IgD-negative memory B cell (primary cell): Measurements from ENCODE around the gene SLITRK5. TPM values are rescaled to one million over a fixed set of nuclear protein-coding genes. Genes with fewer than 3 reads are reported as not detected.
A peak's percentile ranks its signal among the peaks of the same experiment; 100 is the strongest.

Experiments
- H3K27ac Mint-ChIP-seq, 3 donors: one replicate each; pipeline ENCODE4 v1.8.0; 2020 to 2022; ENCODE audit warnings: mild to moderate bottlenecking in 3 of 3, mixed read lengths in 3 of 3, moderate library complexity in 1 of 3
- H3K27me3 Mint-ChIP-seq: one replicate; pipeline ENCODE4 v1.8.0; 2021; ENCODE audit warnings: mixed read lengths
- H3K36me3 Mint-ChIP-seq: one replicate; pipeline ENCODE4 v1.8.0; 2020; ENCODE audit warnings: mild to moderate bottlenecking, mixed read lengths
- H3K4me1 Mint-ChIP-seq, 3 donors: one replicate each; pipeline ENCODE4 v1.8.0; 2020 to 2022; ENCODE audit warnings: mixed read lengths in 3 of 3, mild to moderate bottlenecking in 1 of 3
- H3K4me3 Mint-ChIP-seq, 4 donors: one replicate each; pipeline ENCODE4 v1.8.0; 2020 to 2022; ENCODE audit warnings: mild to moderate bottlenecking in 4 of 4, mixed read lengths in 4 of 4, moderate library complexity in 3 of 4
- H3K9me3 Mint-ChIP-seq, 3 donors: one replicate each; pipeline ENCODE4 v1.8.0; 2020 to 2021; ENCODE audit warnings: mixed read lengths in 3 of 3, mild to moderate bottlenecking in 1 of 3
- polyA plus RNA-seq: library from polyadenylated mRNA; unstranded; fragments of 300-500 nt; fragmentation: Illumina TruSeq; gene quantifications from one replicate; pipeline ENCODE4 v1.2.3, GENCODE V29; 2021

The SLITRK5 gene, protein sequence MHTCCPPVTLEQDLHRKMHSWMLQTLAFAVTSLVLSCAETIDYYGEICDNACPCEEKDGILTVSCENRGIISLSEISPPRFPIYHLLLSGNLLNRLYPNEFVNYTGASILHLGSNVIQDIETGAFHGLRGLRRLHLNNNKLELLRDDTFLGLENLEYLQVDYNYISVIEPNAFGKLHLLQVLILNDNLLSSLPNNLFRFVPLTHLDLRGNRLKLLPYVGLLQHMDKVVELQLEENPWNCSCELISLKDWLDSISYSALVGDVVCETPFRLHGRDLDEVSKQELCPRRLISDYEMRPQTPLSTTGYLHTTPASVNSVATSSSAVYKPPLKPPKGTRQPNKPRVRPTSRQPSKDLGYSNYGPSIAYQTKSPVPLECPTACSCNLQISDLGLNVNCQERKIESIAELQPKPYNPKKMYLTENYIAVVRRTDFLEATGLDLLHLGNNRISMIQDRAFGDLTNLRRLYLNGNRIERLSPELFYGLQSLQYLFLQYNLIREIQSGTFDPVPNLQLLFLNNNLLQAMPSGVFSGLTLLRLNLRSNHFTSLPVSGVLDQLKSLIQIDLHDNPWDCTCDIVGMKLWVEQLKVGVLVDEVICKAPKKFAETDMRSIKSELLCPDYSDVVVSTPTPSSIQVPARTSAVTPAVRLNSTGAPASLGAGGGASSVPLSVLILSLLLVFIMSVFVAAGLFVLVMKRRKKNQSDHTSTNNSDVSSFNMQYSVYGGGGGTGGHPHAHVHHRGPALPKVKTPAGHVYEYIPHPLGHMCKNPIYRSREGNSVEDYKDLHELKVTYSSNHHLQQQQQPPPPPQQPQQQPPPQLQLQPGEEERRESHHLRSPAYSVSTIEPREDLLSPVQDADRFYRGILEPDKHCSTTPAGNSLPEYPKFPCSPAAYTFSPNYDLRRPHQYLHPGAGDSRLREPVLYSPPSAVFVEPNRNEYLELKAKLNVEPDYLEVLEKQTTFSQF
- polyA plus RNA-seq = not detected

DNA sequence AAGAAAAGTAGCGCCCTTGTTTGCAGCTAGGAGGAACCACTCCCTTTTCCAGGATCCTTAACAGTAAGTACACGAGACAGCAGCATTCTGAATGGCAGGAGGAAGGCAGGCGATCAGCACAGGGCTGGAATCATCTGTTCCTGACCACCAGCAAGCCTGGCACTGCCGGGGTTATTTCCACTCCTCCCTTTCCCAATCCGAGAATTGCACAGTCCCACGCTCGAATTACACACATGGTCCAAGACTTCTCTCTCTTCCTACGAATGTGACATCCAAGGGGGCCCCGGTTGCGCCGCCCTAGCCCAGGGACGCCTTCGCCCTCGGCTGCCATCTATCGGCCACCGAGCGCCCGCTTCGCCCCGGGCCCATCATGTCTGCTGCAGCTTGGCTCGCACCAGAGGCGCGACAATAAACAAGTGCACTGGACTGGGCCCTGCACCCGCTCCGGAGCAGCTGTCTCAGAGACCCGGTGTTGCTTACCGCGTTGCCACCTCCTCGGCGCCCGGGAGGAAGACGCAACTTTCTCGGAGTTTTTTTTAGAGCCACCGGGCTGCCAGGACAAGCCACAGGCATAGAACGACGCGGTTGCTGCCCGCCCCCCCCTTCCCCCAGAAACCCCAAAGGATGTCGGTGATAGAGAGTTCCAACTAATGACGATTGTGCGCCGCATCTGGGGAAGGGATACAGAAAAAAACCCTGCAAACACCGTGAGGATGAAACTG is at the start of gene SLITRK5:
Gene SLITRK5 (plus strand): TSS at position 341 of the 722 bp plus-strand sequence. CDS start 4,018 bp downstream, outside the sequence.
- Mint-ChIP-seq H3K4me1 (peaks cover 4 to 11% (median 4%) of the 10 kb centered on the region in 3 donors), H3K36me3 (peaks cover 1% of the 10 kb centered on the region), H3K4me3 (peak within 1 kb of the TSS in 2 of 4 donors; percentile 75 to 82), H3K27me3 (peaks cover 26% of the 10 kb centered on the region), H3K27ac (no peak within 1 kb of the TSS), H3K9me3 (peaks cover 0 to 5% (median 5%) of the 10 kb centered on the region in 3 donors)

DNA sequence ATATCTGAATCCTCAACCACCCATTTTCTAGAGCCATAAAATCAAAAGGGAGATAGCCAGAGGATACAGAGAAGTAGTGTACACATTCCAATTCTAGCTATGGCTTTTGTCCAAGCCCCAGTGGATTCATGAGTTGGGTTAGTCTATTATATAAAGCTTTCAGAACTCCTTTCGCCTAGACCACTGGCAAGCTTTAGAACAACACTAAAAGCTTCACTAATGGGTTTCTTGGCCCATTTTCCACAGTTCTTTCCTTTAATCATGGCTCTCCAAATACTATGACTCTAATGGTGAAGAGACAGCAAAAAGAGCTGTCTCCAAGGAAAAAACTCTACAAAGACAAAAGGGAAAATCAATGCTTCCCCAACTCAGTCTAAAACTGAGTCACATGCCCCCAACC is 48.2 kb upstream of the SLITRK5 start:
- Mint-ChIP-seq H3K4me1 (no peaks in the 10 kb centered on the region), H3K9me3 (peaks cover 0 to 10% (median 2%) of the 10 kb centered on the region in 3 donors), H3K36me3 (no peaks in the 10 kb centered on the region), H3K27ac (no peak overlapping the region), H3K4me3 (no peak overlapping the region), H3K27me3 (no peaks in the 10 kb centered on the region)

DNA sequence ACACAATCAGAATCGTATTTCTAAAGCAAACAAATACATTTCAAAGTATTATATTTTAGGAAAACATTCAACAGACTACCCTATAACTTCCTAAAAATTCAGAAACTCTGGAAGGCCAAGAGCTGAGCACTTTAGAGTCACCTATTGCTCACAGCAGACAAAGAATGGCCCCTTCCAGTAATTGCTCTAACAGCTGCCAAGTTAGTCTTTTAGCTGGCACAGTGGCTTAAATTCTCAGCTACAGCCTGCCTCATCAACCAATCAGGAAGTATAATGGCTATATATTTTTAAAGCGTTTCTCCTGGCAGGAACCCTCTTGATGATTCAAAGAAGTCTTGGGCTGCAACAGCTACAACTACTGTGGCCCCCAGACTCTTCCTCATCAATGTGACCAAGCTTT is 14.9 kb upstream of the SLITRK5 start:
- no peaks in the 10 kb centered on the region for H3K27me3 Mint-ChIP-seq
- no peaks in the 10 kb centered on the region for H3K4me1 Mint-ChIP-seq
- no peaks in the 10 kb centered on the region for H3K36me3 Mint-ChIP-seq
- H3K4me3 Mint-ChIP-seq = no peak overlapping the region
- H3K27ac Mint-ChIP-seq = no peak overlapping the region
- H3K9me3 Mint-ChIP-seq = peaks cover 1 to 4% (median 2%) of the 10 kb centered on the region in 3 donors

DNA sequence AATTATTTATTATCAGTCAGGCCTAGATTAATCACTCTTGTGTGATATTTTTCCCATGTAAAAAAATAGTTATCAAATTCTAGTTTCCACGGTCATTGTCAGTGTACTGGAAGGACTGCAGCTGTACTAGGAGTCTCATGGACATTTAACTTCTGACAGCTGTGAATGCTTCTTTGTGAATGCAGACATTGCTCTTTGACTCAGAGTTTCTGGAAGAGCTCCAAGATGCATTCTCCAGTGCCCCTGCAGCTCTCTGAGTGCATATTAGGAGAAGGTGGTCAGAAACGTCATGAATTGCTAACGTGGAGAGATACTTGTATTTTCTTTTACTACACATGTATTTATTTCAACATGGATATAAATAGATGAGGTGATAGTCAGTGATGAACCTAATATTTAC is 9.7 kb upstream of the SLITRK5 start:
- Mint-ChIP-seq H3K4me1 (no peaks in the 10 kb centered on the region), H3K27ac (no peak overlapping the region), H3K36me3 (no peaks in the 10 kb centered on the region), H3K9me3 (peaks cover 0 to 2% (median 1%) of the 10 kb centered on the region in 3 donors), H3K4me3 (no peak overlapping the region), H3K27me3 (no peaks in the 10 kb centered on the region)

DNA sequence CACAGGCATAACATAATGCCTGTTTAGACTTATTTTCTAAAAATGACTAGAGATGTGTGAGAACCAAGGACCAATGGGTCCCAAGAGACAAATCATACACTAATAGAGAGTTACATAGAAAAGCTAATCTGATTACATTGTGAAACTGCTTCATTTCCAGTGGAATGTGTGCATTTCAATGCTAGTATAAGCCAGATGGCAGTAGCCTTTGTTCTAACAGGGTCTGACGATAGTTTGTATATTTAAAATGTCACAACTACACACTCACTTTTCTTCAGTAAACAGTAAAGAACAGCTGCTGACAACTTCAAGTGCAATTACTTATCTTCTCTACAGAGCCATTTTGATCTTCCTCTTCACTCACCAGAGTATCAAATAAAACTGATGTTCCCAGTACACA is 4.3 kb upstream of the SLITRK5 start:
- no peaks in the 10 kb centered on the region for H3K9me3 Mint-ChIP-seq
- H3K4me1 Mint-ChIP-seq = peaks cover 2 to 6% (median 4%) of the 10 kb centered on the region in 3 donors
- H3K27ac Mint-ChIP-seq = no peak overlapping the region
- H3K27me3 Mint-ChIP-seq = peaks cover 9% of the 10 kb centered on the region
- H3K4me3 Mint-ChIP-seq = no peak overlapping the region
- no peaks in the 10 kb centered on the region for H3K36me3 Mint-ChIP-seq

DNA sequence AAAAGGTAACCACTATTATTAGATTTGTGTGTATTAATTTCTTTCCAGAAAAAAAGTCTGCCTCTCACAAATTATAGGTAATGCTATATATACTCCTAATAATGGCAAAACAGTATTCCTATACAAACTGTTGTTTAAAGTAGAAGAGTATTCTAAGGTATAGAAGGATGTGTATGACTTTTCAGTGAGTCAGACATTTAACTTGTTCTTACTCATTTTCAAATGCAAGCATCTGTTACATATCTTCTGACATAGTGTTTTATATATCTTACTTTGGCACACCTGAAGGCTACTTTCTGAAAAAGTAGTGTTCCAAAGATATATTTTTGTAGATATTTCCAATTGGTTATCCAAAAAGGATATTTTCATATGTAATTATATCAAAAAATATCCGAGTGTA is 3.5 kb upstream of the SLITRK5 start:
- Mint-ChIP-seq H3K4me1 (peaks cover 4 to 7% (median 4%) of the 10 kb centered on the region in 3 donors), H3K36me3 (no peaks in the 10 kb centered on the region), H3K27ac (no peak overlapping the region), H3K27me3 (peaks cover 11% of the 10 kb centered on the region), H3K9me3 (no peaks in the 10 kb centered on the region), H3K4me3 (no peak overlapping the region)

DNA sequence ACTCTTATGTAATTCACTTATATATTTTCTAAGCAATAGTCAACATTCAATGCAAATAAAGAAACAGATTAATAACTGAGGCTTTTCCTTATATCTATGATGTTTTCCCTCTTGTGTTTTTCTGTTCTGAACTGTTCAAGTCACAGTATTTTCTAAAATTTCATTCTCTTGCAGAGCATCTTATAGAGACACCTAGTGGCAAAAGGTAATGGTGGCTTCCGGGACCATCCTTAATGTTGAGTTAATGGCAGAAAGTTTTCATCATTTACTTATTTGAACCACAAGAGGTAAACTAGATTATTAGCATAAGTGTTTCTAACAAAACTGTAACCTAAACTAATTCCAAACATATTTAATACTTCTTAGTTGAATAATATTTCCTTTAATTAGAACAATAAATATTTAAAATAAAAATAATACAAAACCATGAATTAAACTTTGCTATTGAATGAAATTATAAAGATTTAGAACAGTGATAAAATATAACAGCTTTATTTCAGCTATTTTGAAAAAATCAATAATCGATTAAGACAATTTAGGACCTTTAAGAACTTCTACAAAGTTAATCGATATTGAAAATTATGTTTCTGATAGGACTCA is 1.7 kb upstream of the SLITRK5 start:
- H3K36me3 Mint-ChIP-seq = peaks cover 1% of the 10 kb centered on the region
- peaks cover 4 to 11% (median 4%) of the 10 kb centered on the region in 3 donors for H3K4me1 Mint-ChIP-seq
- H3K4me3 Mint-ChIP-seq = no peak overlapping the region
- H3K27ac Mint-ChIP-seq = no peak overlapping the region
- peaks cover 23% of the 10 kb centered on the region for H3K27me3 Mint-ChIP-seq
- peaks cover 0 to 5% (median 5%) of the 10 kb centered on the region in 3 donors for H3K9me3 Mint-ChIP-seq

DNA sequence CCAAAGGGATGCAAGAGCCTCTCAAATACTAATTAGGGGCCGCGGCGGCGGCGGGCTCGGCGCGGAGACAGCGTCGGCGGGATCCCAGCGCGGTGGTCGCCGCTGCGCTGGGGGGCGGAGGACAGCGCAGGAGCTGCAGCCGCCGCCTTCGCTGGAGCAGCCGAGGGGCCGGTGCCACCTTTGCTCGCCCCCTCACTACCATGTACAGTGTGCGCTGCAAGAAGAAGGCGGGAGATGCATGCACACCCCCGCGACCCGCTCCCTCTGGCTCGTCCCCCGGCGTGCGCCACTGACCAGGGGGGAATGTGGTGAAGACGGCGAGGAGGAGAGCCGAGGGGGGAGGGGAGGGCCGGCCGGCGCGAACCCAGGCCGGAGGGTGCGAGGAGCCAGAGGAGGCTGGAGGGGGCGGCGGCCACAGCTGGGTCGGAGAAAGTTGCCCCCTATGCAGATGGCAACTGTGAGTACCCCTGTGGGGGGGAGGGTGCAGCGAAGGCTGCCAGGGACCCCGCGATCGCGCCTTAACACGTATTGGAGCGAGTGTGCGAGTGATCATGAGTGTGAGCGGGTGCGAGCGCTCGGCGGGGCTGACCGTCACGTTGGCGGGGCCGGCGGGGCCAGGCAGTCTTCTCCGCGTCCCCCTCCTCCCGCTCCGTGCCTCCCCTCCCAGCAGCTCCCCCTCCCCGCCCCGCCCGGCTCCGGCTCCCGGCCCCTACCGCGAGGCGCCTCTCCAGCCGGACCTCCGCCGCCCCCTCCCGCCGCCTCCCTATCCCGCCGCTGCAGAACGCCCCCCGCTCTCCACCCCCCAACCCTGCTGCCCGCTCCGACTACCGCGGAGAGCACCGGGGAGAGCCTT is 808 bp downstream of the SLITRK5 start:
- peaks cover 4 to 11% (median 4%) of the 10 kb centered on the region in 3 donors for H3K4me1 Mint-ChIP-seq
- peak overlapping the region in 2 of 4 donors; percentile 75 to 82 for H3K4me3 Mint-ChIP-seq
- peaks cover 34% of the 10 kb centered on the region for H3K27me3 Mint-ChIP-seq
- H3K27ac Mint-ChIP-seq = no peak overlapping the region
- peaks cover 0 to 5% (median 5%) of the 10 kb centered on the region in 3 donors for H3K9me3 Mint-ChIP-seq
- peaks cover 3% of the 10 kb centered on the region for H3K36me3 Mint-ChIP-seq

DNA sequence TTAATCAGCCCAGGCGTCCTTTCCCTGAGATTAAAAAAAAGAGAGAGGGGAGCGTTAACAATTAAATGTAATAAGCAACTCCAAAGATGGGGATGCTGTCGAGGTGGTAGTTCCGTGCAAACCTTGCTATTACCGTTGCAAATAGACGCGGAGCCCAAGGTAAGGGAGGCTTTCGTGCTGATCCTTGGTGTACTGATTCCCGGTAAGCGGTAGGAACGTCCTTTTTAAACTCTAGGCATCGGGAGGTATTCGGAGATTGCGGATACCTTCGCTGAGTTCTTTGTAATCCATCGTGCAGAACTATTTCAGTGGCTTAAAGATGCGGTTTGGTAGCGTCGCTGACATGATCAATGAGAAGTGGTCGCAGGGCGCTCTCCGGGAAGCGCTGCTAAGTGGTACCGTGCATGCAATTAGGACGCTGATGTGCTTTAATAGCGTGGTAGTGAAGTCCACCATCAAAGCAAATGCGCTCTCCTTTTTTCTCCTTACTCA is 3.1 kb downstream of the SLITRK5 start:
- H3K27ac Mint-ChIP-seq = no peak overlapping the region
- H3K4me3 Mint-ChIP-seq = peak overlapping the region in 1 of 4 donors; percentile 13
- peaks cover 2 to 5% (median 5%) of the 10 kb centered on the region in 3 donors for H3K9me3 Mint-ChIP-seq
- H3K27me3 Mint-ChIP-seq = peaks cover 43% of the 10 kb centered on the region
- peaks cover 4 to 17% (median 4%) of the 10 kb centered on the region in 3 donors for H3K4me1 Mint-ChIP-seq
- peaks cover 5% of the 10 kb centered on the region for H3K36me3 Mint-ChIP-seq

DNA sequence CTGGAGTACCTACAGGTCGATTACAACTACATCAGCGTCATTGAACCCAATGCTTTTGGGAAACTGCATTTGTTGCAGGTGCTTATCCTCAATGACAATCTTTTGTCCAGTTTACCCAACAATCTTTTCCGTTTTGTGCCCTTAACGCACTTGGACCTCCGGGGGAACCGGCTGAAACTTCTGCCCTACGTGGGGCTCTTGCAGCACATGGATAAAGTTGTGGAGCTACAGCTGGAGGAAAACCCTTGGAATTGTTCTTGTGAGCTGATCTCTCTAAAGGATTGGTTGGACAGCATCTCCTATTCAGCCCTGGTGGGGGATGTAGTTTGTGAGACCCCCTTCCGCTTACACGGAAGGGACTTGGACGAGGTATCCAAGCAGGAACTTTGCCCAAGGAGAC is 4.7 kb downstream of the SLITRK5 start:
- peaks cover 5% of the 10 kb centered on the region for H3K36me3 Mint-ChIP-seq
- peaks cover 39% of the 10 kb centered on the region for H3K27me3 Mint-ChIP-seq
- no peak overlapping the region for H3K27ac Mint-ChIP-seq
- H3K4me1 Mint-ChIP-seq = peaks cover 1 to 15% (median 4%) of the 10 kb centered on the region in 3 donors
- peaks cover 4 to 10% (median 5%) of the 10 kb centered on the region in 3 donors for H3K9me3 Mint-ChIP-seq
- no peak overlapping the region for H3K4me3 Mint-ChIP-seq

DNA sequence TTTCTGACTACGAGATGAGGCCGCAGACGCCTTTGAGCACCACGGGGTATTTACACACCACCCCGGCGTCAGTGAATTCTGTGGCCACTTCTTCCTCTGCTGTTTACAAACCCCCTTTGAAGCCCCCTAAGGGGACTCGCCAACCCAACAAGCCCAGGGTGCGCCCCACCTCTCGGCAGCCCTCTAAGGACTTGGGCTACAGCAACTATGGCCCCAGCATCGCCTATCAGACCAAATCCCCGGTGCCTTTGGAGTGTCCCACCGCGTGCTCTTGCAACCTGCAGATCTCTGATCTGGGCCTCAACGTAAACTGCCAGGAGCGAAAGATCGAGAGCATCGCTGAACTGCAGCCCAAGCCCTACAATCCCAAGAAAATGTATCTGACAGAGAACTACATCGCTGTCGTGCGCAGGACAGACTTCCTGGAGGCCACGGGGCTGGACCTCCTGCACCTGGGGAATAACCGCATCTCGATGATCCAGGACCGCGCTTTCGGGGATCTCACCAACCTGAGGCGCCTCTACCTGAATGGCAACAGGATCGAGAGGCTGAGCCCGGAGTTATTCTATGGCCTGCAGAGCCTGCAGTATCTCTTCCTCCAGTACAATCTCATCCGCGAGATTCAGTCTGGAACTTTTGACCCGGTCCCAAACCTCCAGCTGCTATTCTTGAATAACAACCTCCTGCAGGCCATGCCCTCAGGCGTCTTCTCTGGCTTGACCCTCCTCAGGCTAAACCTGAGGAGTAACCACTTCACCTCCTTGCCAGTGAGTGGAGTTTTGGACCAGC is 5.3 kb downstream of the SLITRK5 start:
- H3K4me1 Mint-ChIP-seq = peaks cover 0 to 12% (median 4%) of the 10 kb centered on the region in 3 donors
- H3K4me3 Mint-ChIP-seq = no peak overlapping the region
- H3K27ac Mint-ChIP-seq = no peak overlapping the region
- peaks cover 36% of the 10 kb centered on the region for H3K27me3 Mint-ChIP-seq
- peaks cover 4 to 10% (median 5%) of the 10 kb centered on the region in 3 donors for H3K9me3 Mint-ChIP-seq
- peaks cover 5% of the 10 kb centered on the region for H3K36me3 Mint-ChIP-seq

DNA sequence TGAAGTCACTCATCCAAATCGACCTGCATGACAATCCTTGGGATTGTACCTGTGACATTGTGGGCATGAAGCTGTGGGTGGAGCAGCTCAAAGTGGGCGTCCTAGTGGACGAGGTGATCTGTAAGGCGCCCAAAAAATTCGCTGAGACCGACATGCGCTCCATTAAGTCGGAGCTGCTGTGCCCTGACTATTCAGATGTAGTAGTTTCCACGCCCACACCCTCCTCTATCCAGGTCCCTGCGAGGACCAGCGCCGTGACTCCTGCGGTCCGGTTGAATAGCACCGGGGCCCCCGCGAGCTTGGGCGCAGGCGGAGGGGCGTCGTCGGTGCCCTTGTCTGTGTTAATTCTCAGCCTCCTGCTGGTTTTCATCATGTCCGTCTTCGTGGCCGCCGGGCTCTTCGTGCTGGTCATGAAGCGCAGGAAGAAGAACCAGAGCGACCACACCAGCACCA is 5.9 kb downstream of the SLITRK5 start:
- H3K4me1 Mint-ChIP-seq = peaks cover 0 to 11% (median 2%) of the 10 kb centered on the region in 3 donors
- H3K9me3 Mint-ChIP-seq = peaks cover 4 to 10% (median 5%) of the 10 kb centered on the region in 3 donors
- no peak overlapping the region for H3K27ac Mint-ChIP-seq
- H3K27me3 Mint-ChIP-seq = peaks cover 34% of the 10 kb centered on the region
- H3K4me3 Mint-ChIP-seq = peak overlapping the region in 1 of 4 donors; percentile 80
- peaks cover 5% of the 10 kb centered on the region for H3K36me3 Mint-ChIP-seq
